ENCODE results near the gene KBTBD4. TPM values are rescaled to one million over a fixed set of nuclear protein-coding genes. Genes with fewer than 3 reads are reported as not detected.
A peak's percentile ranks its signal among the peaks of the same experiment; 100 is the strongest.

KBTBD4 gene
- total RNA-seq, 1 experiment from 2014 or later, result 12.5 TPM

DNA sequence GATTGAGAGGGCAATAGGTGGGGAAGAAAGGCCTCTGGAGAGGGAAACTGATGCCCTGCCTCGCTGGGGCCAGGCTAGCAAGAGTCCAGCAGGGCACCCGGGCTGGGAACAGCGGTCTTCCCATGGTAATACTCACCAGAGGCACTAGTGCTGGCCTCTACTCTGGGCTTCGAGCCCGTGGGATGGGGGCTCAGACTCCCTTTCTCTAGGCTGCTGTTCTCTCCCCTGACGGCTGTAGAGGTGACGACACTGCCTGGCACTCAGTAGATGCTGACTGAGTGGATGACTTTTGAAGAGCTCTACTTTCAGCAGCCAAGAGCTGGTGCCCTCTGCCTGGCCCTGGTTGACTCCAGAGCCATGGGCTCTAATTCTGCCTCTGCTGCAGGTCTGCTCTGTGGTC, 16.3 kb upstream of the KBTBD4 start:
- intact Hi-C loops (cut with micrococcal nuclease; ENCODE audit: unreplicated experiment), result no loop called here
- Mint-ChIP-seq H3K27ac (ENCODE audit: unreplicated experiment) (no peak overlapping the region), H3K9me3 (ENCODE audit: unreplicated experiment) (no peaks in the 10 kb centered on the region), H3K4me1 (ENCODE audit: low read depth, unreplicated experiment) (no peaks in the 10 kb centered on the region), H3K4me3 (ENCODE audit: unreplicated experiment) (no peak overlapping the region), H3K36me3 (ENCODE audit: insufficient read depth, unreplicated experiment) (no peaks in the 10 kb centered on the region), H3K27me3 (ENCODE audit: insufficient read depth, unreplicated experiment) (peaks cover 12% of the 10 kb centered on the region)
- no peaks in the 10 kb centered on the region for H3K36me3 ChIP-seq (ENCODE audit: control insufficient read depth, insufficient read depth, low read length)
- TF ChIP-seq, protein P1, sequence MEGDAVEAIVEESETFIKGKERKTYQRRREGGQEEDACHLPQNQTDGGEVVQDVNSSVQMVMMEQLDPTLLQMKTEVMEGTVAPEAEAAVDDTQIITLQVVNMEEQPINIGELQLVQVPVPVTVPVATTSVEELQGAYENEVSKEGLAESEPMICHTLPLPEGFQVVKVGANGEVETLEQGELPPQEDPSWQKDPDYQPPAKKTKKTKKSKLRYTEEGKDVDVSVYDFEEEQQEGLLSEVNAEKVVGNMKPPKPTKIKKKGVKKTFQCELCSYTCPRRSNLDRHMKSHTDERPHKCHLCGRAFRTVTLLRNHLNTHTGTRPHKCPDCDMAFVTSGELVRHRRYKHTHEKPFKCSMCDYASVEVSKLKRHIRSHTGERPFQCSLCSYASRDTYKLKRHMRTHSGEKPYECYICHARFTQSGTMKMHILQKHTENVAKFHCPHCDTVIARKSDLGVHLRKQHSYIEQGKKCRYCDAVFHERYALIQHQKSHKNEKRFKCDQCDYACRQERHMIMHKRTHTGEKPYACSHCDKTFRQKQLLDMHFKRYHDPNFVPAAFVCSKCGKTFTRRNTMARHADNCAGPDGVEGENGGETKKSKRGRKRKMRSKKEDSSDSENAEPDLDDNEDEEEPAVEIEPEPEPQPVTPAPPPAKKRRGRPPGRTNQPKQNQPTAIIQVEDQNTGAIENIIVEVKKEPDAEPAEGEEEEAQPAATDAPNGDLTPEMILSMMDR (IDR thresholded peaks at IDR 0.05; ENCODE audit: insufficient read depth in 1 of 2, low read depth in 1 of 2, low read length in 1 of 2, severe bottlenecking in 1 of 2, unreplicated experiment in 1 of 2), result no peak
- CTCF ChIA-PET, result no interaction called here
- POLR2A ChIA-PET, result no interaction called here
- no peak for DNase-seq
- no TSS peak for BruUV-seq (replicated peaks)
- peaks cover 4% of the 10 kb centered on the region for H3K27me3 ChIP-seq (replicated peaks; ENCODE audit: control insufficient read depth, insufficient read depth, low read length)
- no peaks in the 10 kb centered on the region for H3K9me3 ChIP-seq
- no peak overlapping the region for H3K4me3 ChIP-seq (ENCODE audit: low read depth, low read length)
- 0 out of 2 replicates have a peak, but pooled peaks cover 5% of the 10 kb centered on the region for H3K4me1 ChIP-seq

DNA sequence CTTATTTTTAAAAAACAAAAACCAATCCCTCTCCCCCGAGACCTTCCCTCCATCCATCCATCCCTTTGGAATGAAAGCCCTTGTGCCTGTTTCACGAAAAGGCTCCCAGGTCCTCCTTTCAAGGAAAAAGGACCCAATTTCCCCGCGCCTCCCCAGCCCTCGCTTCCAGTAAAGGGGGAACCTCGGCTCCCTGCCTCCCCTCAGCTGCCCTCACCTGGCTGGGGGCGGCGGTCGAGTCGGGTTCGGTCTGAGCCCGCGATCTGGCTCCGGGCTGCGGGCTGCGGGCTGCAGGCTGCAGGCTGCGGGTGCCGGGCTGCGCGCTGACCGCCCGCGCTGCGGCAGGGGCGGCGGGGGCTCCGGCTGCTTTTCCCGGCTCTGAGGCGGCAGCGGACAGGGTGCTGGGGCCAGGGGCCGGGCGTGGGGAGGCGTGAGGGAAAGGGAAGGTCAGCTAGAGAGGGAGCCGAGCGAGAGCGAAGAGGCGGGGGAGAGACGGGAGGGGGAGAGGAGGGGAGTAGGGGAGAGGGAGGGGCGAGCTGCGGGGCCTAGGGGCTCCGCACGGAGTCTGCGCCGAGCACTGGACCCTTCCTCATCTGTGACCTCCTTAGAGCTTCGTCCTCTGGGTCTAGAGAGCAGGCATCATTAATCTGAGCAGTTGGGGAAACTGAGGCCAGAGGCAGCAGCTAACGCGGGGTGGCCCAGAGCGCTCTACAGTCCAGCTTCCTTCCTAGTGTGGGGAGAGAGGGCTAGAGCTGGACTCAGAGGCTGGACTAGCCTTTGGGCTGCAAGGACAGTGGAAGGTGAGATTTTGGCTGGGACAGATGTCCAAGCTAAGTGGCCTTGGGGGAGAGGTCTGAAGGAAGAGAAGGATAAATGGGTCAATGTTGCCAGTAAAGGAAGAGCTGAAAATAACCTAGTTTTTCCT, 15.4 kb upstream of the KBTBD4 start, which contains the start of gene C1QTNF4:
C1QTNF4 (minus strand) TSS at position 478 of the 922 bp plus-strand sequence. CDS start 3,601 bp downstream, outside the sequence.
- CTCF ChIA-PET, result no interaction called here
- TF ChIP-seq, protein P1 (IDR thresholded peaks at IDR 0.05; ENCODE audit: insufficient read depth in 1 of 2, low read depth in 1 of 2, low read length in 1 of 2, severe bottlenecking in 1 of 2, unreplicated experiment in 1 of 2), result no peak
- peak in 1 of 2 experiments; percentile 40 for DNase-seq
- Histone ChIP-seq H3K4me1 (0 out of 2 replicates have a peak, but pooled peaks cover 5% of the 10 kb centered on the region), H3K9me3 (no peaks in the 10 kb centered on the region), H3K36me3 (ENCODE audit: control insufficient read depth, insufficient read depth, low read length) (no peaks in the 10 kb centered on the region), H3K4me3 (ENCODE audit: low read depth, low read length) (peak within 1 kb of the TSS; percentile 50), H3K27me3 (replicated peaks; ENCODE audit: control insufficient read depth, insufficient read depth, low read length) (peaks cover 4% of the 10 kb centered on the region)
- POLR2A ChIA-PET, result no interaction called here
- H3K36me3 Mint-ChIP-seq (ENCODE audit: insufficient read depth, unreplicated experiment), result no peaks in the 10 kb centered on the region
- peaks cover 12% of the 10 kb centered on the region for H3K27me3 Mint-ChIP-seq (ENCODE audit: insufficient read depth, unreplicated experiment)
- no TSS peak for BruUV-seq (replicated peaks)
- intact Hi-C loops (cut with micrococcal nuclease; ENCODE audit: unreplicated experiment), result no loop called here
- H3K4me1 Mint-ChIP-seq (ENCODE audit: low read depth, unreplicated experiment), result no peaks in the 10 kb centered on the region
- peak within 1 kb of the TSS; percentile 64 for H3K4me3 Mint-ChIP-seq (ENCODE audit: unreplicated experiment)
- H3K27ac Mint-ChIP-seq (ENCODE audit: unreplicated experiment), result no peak within 1 kb of the TSS
- H3K9me3 Mint-ChIP-seq (ENCODE audit: unreplicated experiment), result no peaks in the 10 kb centered on the region

DNA sequence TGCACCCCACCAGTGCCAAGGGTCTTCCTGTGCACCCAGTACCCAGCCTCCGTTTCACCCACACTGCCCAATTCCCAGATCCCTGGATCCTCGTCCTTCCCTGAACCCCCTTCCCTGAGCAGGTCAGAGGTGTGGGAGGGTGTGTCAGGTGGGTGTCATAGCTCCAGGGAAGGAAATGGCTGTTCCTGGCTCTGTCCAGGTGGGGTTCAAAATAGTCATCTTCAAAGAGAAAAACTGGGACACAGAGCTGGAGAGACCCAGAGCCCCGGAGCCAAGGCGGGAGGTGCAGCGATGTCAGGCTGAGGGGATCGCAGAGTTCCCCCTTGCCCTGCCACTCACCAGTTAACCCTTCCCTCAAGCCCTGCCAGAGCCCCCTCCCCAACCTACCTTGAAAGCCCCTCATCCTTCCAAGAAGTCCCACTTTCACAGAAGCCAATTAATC, 14.7 kb upstream of the KBTBD4 start:
- H3K36me3 Mint-ChIP-seq (ENCODE audit: insufficient read depth, unreplicated experiment), result no peaks in the 10 kb centered on the region
- H3K27ac Mint-ChIP-seq (ENCODE audit: unreplicated experiment), result no peak overlapping the region
- intact Hi-C loops (cut with micrococcal nuclease; ENCODE audit: unreplicated experiment), result no loop called here
- peak overlapping the region; percentile 64 for H3K4me3 Mint-ChIP-seq (ENCODE audit: unreplicated experiment)
- Histone ChIP-seq H3K4me1 (0 out of 2 replicates have a peak, but pooled peaks cover 5% of the 10 kb centered on the region), H3K36me3 (ENCODE audit: control insufficient read depth, insufficient read depth, low read length) (no peaks in the 10 kb centered on the region), H3K27me3 (replicated peaks; ENCODE audit: control insufficient read depth, insufficient read depth, low read length) (peaks cover 4% of the 10 kb centered on the region), H3K9me3 (no peaks in the 10 kb centered on the region), H3K4me3 (ENCODE audit: low read depth, low read length) (peak overlapping the region; percentile 50; the same call in 1 of the 2 replicates)
- H3K4me1 Mint-ChIP-seq (ENCODE audit: low read depth, unreplicated experiment), result no peaks in the 10 kb centered on the region
- H3K27me3 Mint-ChIP-seq (ENCODE audit: insufficient read depth, unreplicated experiment), result peaks cover 12% of the 10 kb centered on the region
- DNase-seq, result no peak
- TF ChIP-seq, protein P1 (IDR thresholded peaks at IDR 0.05; ENCODE audit: insufficient read depth in 1 of 2, low read depth in 1 of 2, low read length in 1 of 2, severe bottlenecking in 1 of 2, unreplicated experiment in 1 of 2), result no peak
- no TSS peak for BruUV-seq (replicated peaks)
- CTCF ChIA-PET, result no interaction called here
- no peaks in the 10 kb centered on the region for H3K9me3 Mint-ChIP-seq (ENCODE audit: unreplicated experiment)
- POLR2A ChIA-PET, result no interaction called here

Measured in Caco-2 (cell line).